Nephron (organoid): ENCODE results near the gene ADAMTSL1.

ENCODE experiments used
- H3K27ac Mint-ChIP-seq, 3 experiments: 2 replicates each; pipeline ENCODE4 v1.8.0; 2020; ENCODE audit warnings: mixed read lengths in 3 of 3, mild to moderate bottlenecking in 2 of 3, moderate library complexity in 1 of 3
- H3K27me3 Mint-ChIP-seq: 2 replicates; pipeline ENCODE4 v1.8.0; 2021; ENCODE audit warnings: low read depth, mild to moderate bottlenecking, moderate library complexity, mixed read lengths
- H3K36me3 Mint-ChIP-seq: 2 replicates; pipeline ENCODE4 v1.8.0; 2020; ENCODE audit warnings: low read depth, mixed read lengths
- H3K4me1 Mint-ChIP-seq: 2 replicates; pipeline ENCODE4 v1.8.0; 2020; ENCODE audit warnings: mixed read lengths
- H3K4me3 Mint-ChIP-seq, 3 experiments: 2 replicates each; pipeline ENCODE4 v1.8.0; 2020; ENCODE audit warnings: mild to moderate bottlenecking in 3 of 3, mixed read lengths in 3 of 3, moderate library complexity in 2 of 3
- H3K9me3 Mint-ChIP-seq: 2 replicates; pipeline ENCODE4 v1.8.0; 2020; ENCODE audit warnings: mixed read lengths
- CTCF ChIP-seq, 3 experiments: fragments of 200-600 bp; sonication (generic); IDR thresholded peaks; one replicate each; pipeline ENCODE4 v1.5.0; 2021; ENCODE audit warnings: antibody characterized with exemption in 3 of 3; ENCODE audit not compliant: unreplicated experiment in 3 of 3

Gene ADAMTSL1

GRCh38 chr9:18947892-18948339 is 474.0 kb downstream of the ADAMTSL1 start:
- Mint-ChIP-seq H3K27ac (no peak overlapping the region), H3K4me3 (no peak overlapping the region), H3K27me3 (peaks cover 7% of the 10 kb centered on the region), H3K4me1 (no peaks in the 10 kb centered on the region), H3K36me3 (no peaks in the 10 kb centered on the region), H3K9me3 (no peaks in the 10 kb centered on the region)
- TF ChIP-seq CTCF (IDR thresholded peaks at IDR 0.05; ENCODE audit: unreplicated experiment in 3 of 3), result no peak

DNA sequence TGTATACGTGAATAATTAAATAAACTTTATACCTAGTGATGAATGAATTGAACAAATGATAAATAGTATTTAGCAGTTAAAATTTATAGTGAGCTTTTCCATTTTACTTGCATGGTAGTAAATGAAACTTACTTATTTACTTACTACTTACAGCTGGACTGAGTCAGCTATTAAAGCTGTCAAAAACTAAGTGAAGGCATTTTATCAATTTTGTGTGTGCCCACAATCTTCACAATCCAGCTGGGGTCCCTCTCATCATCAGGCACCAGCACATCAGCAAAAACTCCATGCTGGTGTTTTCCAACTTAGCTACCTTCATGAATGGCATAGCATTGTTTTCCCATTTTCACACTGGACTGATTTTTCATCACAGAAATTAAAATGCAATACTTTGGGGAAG is 478.0 kb downstream of the ADAMTSL1 start:
- H3K27ac Mint-ChIP-seq, result no peak overlapping the region
- no peak for TF ChIP-seq CTCF (IDR thresholded peaks at IDR 0.05; ENCODE audit: unreplicated experiment in 3 of 3)
- H3K36me3 Mint-ChIP-seq, result no peaks in the 10 kb centered on the region
- H3K27me3 Mint-ChIP-seq, result peaks cover 10% of the 10 kb centered on the region
- no peaks in the 10 kb centered on the region for H3K4me1 Mint-ChIP-seq
- no peak overlapping the region for H3K4me3 Mint-ChIP-seq
- H3K9me3 Mint-ChIP-seq, result no peaks in the 10 kb centered on the region

DNA sequence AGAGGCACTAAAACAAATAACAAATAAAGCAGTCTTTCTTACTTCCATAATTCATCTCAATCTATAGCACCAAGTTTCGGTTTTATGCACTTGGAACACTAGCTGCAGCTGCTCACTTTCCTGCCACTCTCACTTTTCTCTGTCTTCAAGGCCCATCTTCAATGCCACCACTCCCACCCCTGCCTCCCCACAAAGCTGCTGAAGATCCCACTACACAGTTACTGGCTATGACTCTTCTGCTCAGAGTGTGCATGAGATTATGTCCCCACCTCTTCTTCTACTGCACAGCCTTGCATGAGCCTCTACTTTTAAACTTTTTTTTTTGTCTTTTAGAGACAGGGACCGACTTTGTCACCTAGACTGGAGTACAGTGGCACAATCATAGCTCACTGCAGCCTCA is 481.7 kb downstream of the ADAMTSL1 start:
- TF ChIP-seq CTCF (IDR thresholded peaks at IDR 0.05; ENCODE audit: unreplicated experiment in 3 of 3), result no peak
- Mint-ChIP-seq H3K27ac (no peak overlapping the region), H3K9me3 (peaks cover 2% of the 10 kb centered on the region), H3K4me3 (no peak overlapping the region), H3K36me3 (no peaks in the 10 kb centered on the region), H3K4me1 (no peaks in the 10 kb centered on the region), H3K27me3 (peaks cover 13% of the 10 kb centered on the region)
